GM18517 (cell line): ENCODE results near the gene PTCSC3.

ENCODE experiments used
- ATAC-seq: cut with Tn5 transposase; IDR thresholded peaks from one replicate; pipeline ENCODE4 v1.9.1; 2021; ENCODE audit warnings: mild to moderate bottlenecking, moderate library complexity; ENCODE audit not compliant: unreplicated experiment

Gene PTCSC3

GRCh38 chr14:36086629-36087395 is 89.7 kb downstream of the PTCSC3 start:
- no peak for ATAC-seq

GRCh38 chr14:36085861-36086260 is 90.7 kb downstream of the PTCSC3 start:
- ATAC-seq, result no peak
